NCI-H69 (cell line): Measurements from ENCODE around the gene LDLRAD4.

Experiments used
- DNase-seq: peaks from one replicate; lab custom pipeline; 2025; lab: John Stamatoyannopoulos, UW

LDLRAD4 gene

DNA sequence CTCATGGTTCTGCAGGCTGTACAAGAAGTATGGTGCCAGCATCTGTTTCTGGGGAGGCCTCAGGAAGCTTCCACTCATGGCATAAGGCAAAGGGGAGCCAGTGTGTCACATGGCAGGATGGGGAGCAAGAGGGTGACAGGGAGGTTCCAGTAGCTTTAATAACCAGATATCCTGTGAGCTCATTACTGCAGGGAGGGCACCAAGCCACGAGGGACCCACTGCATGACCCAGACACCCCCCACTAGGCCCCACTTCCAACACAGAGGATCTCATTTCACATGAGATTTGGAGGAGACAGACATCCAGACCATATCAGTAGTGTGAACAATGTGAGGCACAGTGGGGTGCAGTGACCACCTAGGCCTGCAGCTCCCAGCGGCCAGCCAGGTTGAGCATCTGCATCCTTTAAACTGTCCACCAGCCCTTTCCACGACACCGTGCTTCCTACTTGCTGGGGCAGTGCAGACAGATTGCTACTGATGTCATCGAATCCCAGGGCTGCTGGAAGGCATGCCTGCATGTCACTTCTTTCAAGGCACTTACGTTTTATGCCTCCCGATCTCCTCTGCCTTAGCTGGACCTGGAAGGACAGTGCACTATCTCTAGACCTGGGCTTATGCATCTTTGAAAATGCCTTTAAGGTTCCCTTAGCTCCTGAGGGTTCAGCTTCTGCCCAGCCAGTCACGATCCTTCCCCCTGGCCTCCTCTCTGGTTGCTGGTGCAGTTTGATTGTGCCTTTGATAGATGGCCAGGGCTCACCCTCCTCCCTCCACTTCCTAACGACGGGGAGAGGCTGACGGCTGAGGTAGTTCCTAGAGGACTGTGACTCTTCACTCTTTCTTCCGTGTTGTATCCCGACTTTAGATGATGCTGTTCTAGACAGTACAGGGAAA is 333.5 kb downstream of the LDLRAD4 start:
- DNase-seq, result no peak

DNA sequence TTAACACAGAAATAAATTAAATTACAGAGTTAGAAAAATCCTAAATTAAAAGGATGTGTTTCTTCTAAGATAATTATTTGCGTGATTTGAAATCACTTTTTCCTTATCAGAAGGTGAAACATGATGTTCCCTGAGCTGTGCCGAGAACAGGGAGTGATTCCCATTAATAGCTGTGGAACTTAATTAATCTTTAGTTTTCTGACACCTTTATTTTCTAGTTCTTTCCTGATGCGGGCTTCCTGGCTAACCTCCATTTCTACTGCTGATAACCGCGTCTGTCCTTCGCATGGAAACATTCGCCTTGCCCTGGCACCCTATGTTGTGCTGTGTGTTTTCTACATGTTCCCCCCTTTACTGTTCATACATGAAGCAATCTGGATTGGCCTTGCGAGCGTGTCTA is 334.9 kb downstream of the LDLRAD4 start:
- DNase-seq, result no peak

DNA sequence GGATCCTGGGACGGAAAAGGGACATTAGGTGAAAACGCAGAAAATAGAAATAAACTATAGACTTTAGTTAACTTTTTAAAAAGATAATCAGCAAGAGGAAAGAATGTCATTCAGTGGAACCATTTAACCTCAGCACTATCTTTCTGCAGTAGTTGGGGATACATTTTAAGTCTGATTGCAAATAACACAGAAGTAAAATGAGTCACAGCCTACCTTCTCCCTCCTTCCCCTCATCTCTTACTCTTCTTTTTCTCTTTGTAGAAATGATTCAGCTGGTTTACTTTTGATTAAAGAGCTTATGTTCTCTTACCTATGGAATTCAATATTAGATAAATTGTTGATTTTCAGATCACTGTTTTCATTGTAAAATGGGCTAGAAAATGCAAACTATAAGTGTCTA is 336.6 kb downstream of the LDLRAD4 start:
- DNase-seq, result no peak

DNA sequence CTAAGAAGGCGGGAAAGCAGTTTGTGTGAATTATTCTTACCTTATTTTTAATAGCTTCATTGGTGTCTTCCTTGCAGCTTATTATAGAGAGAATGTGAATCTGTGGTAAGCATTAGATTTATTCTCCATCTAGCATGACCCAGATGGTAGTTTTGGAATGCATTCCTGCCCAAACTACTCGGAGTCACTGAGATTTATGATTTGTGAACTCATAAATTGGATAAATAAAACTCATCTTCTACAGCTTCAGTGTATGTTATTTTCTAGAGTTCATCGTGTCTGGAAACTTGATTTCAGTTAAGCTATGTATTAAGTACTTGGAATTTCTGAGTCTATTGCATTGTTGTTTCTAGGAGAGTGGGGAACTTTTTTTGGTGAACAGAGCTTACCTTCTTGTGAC is 337.3 kb downstream of the LDLRAD4 start:
- no peak for DNase-seq

DNA sequence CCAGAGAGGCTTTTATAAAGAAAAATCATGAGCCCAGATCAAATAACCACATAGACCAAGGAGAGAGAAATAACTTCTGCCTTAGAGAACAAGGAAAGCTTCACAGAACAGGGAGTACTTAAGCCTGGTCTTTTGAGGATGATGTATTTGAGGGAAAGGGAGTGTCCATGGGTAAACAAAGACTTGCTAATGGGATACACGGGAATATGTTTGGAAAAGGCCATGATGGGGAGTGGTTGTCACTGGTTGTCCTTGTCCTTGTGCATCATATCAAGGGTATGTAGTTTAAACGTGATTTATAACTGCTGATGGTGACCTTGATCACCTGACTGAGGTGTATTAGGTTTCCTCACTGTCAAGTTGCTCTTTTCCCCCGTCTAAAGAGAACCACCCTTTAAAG is 337.9 kb downstream of the LDLRAD4 start:
- no peak for DNase-seq

DNA sequence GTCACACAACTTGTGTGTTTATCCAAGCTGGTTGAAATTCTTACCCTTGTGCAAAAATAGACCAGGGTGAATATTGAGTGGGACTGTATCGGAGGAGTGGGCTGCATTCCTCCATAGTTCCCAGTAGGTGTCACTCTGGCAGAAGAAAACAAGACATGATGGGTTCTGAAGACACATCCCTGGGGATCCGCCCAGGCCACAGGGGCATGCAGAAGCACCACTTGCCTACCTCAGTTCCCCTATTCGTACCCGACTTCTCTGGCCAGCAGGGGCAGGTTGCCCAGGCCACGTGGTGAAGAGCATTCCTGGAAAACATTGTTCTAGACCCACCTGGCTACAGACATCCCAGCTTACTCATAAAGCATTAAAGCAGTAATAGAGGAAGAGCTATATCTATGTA is 339.6 kb downstream of the LDLRAD4 start:
- peak; percentile 69 for DNase-seq

DNA sequence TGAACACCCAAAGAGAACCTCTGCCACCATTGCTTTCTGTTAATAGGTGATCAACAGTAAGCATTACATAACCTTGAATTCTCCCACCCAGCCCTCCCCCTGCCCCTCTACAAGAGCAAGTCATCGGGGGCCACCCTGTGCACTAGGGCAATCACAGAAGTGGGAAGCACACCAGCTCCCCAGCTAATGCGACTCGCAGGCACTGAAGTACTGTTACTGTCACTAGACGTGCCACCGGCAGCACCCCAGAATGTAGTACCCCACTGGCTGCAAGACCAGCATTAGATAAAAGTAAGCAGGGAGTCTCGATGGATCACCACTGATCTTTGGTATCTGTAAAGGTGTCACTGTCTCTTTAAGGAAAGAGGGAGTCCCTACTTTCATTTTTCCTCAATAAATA is 340.2 kb downstream of the LDLRAD4 start:
- no peak for DNase-seq

DNA sequence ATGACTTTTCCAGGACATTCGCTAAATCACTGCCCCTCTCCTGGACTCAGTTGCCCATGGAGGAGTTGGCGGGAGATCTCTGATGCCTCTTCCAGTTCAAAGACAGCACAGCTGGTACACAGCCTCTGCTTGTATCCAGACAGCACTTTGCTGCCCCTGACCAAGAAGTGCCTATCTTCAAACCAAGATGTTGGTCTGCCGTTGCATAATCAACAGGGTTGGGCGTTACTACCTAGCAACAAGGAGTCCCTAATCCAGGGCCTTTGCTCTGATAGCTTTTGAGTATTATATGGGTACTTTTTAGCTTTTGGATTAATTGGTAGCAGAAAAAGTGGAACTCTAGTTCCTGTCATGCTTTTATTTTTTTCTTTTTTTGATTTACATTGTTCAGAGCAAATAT is 341.2 kb downstream of the LDLRAD4 start:
- DNase-seq, result no peak

DNA sequence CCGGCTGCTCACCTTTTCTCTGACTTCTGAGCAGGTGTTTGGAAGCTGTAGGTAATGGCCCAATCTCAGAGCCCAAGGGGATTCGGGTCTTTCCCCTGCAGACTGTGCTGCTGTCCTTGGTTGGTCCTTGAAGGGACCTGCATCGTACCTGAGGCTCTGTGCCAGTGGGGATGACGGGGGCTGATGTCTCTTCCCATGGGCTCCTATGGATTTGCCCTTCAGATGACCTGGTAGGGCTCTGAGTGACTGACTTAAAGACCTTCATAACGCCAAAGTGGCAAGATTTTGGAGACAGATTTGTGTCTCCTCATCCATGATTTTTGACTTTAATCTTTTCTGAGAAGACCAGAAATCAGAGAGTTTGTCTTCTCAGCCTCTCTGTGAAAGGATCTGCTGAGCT is 341.7 kb downstream of the LDLRAD4 start:
- no peak for DNase-seq

DNA sequence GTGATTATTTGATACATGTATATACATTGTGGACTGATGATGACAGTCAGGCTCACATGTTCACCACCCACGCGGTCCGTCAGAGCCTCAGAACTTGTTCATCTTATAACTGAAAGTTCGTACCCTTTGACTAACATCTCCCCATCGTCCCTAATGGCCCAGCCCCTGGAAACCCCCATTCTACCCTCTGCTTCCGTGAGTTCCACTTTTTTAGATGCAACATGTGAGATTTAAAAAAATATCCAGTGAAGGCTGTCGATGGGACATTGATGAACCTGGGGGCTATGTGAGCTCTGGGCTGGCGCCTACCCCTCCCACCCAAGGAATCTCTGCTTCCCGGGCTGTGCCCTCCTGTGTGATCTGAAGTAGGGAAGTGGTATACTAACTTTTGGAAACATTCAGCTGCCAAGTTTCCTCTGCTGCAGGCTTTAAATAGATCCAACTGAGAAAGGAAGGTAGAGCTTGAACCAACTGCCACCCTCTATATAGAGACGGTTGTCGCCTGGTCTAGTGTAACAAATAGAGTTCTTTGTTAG is 344.0 kb downstream of the LDLRAD4 start:
- DNase-seq, result no peak

DNA sequence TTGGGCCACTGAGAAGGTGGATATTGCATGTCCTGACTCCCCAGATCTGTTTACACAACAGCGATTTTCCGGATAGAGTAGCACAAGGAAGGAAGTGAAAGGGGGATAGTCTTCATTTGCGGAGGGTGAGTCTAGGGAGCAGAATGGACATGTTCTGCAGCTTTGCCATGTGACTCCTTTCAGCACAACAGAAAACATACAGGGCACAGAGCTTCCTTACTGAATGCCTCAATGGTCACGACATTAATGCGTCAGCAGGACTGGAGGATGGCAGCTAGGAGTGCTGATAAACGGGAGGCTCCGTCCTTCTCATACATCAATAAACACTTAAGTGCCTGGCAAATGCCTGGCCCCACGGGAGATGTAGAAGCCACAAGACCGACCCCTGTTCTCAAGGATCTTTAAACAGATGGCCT is 344.8 kb downstream of the LDLRAD4 start:
- DNase-seq, result peak; percentile 36

DNA sequence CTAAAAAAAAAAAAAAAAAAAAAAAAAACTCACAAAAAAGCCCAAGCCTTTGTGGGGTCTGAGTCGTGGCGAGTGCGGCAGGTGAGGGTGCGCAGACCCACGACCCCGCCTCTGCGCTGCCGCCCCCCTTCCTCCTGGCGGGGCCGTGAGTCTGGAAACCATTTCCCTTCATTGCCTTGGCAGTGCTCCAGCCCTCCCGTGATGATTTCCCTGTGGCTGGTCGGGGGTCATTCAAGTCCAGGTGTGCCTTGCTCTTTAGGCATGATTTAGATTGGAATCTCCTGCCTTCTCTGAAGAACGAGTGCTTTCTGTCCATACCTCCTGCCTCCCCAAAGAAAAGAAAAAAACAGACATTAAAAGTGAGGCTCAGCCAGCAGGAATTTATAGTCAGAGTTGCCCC is 346.0 kb downstream of the LDLRAD4 start:
- peak; percentile 96 for DNase-seq

DNA sequence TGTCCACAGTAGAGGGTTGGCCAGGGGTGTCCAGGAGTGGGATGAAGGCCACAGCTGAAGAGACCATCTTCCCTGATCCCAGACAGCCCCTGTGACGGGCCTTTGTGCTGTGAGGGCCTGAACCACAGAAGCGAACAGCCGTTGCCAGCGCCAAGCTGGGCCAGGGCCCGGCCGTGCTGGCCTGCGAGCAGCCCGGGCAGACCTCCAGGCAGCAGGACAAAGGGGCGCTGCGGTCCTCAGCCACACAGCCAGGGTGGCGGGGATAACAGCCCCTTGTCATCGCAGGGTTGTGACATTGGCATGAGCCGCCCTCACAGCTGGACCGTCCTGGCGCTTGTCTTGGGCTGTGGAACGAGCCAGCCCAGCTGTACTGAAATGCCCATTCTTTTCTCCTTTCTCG is 346.7 kb downstream of the LDLRAD4 start:
- DNase-seq, result no peak

DNA sequence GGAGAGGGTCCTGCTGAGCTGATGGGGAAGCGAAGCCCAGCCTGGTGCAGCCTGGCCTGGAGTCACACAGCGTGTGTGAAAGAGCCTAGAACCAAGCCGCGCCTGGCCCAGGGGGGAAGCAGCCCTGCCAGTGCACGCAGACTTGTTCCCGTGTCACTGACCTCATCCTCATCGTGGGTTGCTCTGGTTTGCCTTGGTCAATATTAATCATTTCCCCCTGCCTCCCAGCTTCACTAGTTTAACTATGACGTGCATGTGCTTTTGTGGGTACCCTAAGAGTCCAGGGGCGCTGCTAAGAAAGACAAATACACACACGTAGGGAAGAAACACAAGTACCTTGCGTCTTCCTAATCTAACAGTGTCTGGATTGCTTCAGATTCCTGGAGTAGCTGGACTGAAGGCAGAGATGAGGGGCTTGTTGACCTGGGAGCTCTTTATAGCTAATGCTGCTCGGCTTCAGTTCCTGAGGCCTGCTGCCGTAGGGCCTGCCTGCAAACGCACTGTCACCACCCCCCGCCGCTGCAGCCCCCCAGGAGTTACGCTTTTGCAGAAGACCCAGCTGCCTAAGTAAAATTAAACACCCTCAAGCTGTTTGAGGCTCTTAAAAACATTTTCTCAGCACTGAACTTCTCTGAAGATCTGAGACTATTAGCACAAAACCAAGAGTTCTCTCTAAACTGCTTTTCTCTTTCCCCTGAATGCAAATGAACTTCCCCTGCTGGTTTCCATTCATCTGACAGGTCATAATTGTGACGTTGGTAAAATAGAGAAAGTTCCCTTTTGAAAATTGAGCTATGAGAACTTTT is 348.6 kb downstream of the LDLRAD4 start:
- DNase-seq, result no peak

DNA sequence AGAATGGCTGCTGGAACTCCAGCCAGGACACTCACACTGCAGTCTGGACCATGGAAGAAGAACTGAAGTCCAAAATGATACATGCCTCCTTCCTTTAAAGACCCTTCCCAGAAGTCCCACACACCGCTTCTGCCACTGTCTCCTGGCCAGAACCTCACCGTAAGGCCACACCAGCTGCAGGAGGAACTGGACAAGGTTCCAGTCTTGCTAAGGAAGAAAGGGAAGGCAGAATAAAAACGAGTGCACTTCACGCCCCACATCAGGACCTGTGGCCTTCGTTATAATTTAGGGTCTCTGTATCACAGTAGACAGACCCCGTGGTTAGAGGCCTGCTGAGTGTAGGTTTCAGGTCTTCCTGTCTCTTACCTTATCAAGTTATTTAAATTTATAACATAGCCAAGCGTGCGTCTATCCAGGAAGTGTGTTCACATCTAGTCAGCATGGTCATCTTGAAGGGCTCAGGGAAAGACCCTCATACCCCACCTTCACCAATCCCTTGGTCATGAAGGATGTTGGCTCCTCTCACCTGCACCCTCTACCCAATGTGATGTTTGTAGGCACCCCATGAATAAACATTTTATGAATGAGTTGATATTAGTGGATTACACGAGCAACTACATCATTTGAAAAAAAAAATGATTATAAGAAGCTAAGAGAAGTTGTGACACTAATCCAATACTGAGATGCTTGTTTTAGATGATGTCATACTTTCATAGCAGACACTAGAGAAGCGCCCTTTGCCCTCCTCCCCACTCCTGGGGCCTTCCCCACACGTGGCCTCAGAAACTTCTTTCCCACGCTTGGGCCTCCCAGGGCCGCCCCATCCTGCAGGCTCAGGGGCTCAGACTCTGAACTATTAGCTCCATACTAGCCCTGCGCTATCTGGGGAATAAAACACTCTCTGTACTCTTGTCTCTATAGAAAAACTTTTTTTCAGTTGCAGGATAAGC is 350.2 kb downstream of the LDLRAD4 start:
- no peak for DNase-seq

DNA sequence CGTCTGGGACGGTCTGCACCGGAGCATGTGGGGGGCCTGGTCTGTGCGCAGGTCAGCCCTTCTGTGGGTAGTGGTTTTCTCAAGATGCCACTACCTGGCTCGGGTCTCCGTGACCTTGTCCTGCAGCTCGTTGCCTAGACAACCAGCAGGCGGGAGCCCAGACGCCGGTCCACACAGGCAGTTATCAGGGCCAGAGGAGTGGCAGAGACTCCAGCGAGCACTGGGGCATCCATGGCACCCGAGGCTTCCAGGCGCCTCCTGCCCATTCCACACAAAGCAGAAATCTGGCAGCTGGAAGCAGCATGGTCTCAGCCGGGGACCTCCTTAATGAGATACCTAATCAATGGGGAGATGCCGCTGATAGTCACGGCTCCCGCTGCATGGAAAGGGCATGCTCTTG is 351.7 kb downstream of the LDLRAD4 start:
- DNase-seq, result peak; percentile 16

DNA sequence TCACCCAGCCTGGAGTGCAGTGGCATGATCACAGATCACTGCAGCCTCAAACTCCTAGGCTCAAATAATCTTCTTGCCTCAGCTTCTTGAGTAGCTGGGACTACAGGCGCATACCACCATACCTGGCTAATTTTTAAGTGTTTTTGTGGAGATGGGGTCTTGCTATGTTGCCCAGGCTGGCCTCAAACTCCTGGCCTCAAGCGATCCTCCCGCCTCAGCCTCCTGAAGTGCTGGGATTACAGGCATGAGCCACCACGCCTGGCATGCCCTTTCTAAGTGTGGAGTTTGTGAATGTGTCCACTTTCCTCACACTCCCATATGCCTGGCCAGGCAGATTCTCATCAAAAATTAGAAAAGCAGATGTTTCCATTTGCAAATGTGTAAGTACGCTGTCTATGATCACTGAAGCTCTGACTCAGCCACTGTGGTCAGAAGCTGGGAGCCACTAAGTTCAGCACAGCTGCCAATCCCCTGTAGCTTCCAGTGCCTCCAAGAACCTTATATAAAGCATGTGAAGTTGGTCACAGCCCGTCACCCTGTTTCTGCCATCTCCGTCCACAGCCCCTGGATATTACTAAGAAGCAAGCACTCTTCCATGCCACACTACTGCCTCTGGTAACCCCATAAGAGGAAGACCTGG is 352.4 kb downstream of the LDLRAD4 start:
- no peak for DNase-seq

DNA sequence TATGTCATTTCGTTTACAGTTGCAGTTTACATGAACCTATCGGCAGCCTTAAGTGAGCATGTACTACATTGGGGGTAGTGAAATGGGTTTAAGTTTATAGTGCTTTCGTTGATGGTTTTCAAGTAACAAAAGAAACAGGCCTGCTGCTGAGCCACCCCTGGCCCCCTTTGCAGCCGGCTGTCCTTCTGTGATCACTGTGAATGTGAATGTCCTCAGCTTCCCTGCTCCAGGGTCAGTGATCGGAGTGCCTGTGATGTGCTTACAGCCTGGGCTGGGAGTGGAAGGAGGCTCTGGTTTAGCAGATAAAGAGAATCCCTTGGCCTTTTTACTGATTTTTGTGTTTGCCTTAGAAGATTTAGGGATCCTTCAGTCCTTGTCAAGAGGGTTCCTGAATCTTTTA is 353.6 kb downstream of the LDLRAD4 start:
- DNase-seq, result no peak

DNA sequence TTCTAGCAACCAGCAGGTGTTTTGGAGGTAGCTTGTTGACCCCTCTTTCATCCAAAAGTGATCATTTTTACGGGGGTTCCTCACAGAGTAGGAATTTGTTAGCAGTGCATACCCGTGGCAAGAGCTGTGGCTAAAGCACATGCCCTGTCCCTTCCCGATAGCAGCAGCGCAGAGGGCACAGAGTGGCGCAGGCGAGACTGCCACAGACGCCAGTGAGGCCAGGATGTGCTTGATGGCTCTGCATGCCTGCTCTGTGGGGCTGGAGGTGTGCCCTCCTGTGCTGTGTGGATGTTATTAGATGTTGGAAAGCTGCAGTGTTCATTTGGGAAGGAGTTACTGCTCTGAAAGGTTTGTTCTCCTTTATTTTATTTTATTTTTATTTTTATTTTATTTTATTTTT is 354.2 kb downstream of the LDLRAD4 start:
- DNase-seq, result no peak

DNA sequence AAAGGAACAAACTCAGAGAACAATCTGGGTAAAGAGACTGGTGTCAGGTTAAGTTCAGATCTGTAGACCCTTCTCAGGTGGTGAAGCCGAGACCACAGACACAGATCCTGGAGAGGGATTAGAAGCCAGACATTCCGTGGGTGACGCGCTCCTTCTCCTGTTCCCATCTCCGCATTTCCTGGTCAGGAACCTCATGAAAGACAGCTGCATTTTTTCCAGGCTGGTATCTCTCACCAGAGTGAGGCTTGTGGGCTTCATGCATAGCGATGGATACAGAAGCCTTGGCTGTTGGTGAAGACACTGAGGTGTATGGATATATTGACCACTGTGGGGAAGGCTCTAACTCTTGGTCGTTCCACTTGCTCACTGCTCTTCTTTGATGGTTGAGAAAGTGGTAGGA is 355.2 kb downstream of the LDLRAD4 start:
- DNase-seq, result no peak

DNA sequence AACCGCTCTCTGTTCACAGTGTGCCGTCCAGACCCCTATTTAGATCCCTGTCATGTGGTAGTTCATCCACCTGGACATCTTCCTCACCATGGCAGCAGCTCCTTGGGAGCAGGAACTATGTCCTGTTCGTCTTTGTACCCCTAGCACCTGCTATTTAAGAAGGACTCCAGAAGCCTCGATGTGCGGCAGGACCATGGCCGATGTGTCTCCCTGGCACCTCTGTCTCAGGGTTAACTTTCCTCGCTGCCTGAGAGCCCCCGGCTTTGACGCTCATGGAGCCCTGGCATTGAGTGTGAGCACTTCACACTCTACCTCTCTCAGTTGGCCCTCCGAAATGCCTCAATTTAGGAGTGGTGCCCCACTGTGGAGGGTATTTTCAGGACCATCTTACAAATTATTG is 355.8 kb downstream of the LDLRAD4 start:
- no peak for DNase-seq
